Stimulated activated CD8-positive, alpha-beta memory T cell treated with anti-CD3 and anti-CD28 coated beads, Interleukin-15, amount 100 ng/mL, for 4 hours (primary cell): ENCODE measurements around the gene MFSD12.

ENCODE experiments used
- DNase-seq, 2 donors: peaks; one replicate each; pipeline ENCODE4 v3.0.0-alpha.2; 2020; ENCODE audit warnings: low read depth in 2 of 2

The MFSD12 gene

GRCh38 chr19:3555653-3556422, 1.5 kb downstream of the MFSD12 start:
- no peak for DNase-seq

DNA sequence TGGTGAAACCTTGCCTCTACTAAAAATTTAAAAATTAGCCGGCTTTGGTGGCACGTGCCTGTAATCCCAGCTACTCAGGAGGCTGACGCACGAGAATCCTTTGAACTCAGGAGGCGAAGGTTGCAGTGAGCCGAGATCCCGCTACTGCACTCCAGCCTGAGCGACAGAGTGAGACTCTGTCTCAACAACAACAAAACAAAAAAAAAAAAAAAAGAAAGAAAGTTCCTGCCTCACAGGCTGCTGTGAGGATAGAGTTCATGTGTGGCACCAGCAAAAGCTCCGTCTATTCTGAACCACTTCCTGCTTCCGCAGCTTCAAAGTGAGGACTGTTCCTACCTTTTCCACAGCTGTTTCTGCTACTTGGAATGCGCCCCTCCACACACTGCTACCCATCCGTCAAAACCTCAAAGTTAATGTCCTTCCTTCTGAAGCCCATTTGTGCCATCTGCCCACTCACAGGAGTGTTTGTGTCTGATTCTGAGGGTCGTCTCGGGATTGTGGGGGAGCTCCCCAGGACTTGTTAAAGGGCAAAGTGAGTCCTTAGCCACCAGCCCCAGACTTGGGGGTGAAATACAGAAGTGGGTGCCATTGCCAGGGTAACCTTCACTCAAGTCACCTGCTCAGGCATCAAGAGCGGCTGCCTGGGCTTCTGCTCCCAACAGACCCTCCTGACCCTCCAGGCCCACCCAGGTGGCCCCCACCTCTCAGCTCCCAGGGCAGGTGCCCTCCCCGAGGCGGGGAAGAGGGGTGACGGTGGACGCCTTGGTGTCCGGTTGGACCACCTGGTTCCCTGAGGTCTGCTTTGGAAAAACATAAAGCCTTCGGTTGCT, 2.9 kb downstream of the MFSD12 start:
- no peak for DNase-seq

DNA sequence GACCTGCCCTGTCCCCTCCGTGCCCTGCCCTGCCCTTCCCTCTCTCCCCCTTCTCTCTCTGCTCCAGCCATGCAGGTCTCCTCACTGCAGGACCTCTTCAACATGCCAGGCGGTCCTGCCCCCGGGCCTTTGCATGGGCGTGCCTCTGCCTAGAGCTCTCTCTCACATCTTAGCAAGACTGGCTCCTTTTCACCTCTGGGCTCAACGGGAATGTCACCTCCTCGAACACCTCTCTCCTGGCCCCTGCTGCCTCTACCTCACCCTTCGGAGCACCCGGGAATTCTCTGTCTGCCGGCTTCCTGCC, 5.6 kb downstream of the MFSD12 start:
- DNase-seq, result no peak

DNA sequence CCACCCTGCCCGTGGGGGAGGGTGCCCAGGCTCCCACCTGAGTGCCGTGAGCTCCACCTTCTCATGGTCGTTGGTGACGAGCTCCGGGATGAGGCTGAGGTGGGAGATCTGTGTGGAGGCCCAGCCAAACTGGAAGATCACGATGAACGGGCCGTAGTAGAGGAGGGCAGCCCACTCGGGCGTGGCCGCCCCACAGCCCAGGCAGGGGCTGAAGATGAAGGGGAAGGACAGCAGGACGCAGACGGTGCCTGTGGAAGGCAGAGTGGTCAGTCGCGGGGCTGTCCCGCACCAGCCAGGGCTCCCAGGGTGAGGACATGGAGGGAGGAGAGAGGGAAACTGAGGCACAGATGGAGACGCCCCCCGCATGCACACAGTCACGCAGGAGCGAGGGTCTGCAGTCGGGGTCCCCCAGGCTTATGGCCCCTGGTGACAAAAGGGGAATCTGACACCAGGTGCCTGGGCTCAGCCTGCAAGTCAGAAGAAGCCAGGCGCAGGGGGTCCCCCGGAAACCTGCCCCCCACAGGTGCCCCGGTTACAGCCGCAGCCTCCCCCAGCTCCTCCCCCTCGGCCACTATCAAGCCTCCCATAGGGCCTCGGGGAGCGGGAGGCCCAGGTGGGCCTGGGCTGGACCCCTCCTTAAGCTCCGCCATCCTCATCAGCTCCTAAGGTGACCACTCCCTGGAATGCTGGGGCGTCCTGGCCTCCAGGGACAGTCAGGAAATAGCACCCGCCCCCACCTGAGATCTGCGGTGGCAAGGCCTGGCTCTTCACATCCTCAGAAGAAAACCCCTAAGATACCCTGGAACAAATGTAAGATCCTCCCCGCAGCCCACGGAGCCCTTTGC, 6.2 kb downstream of the MFSD12 start:
- DNase-seq, result no peak

DNA sequence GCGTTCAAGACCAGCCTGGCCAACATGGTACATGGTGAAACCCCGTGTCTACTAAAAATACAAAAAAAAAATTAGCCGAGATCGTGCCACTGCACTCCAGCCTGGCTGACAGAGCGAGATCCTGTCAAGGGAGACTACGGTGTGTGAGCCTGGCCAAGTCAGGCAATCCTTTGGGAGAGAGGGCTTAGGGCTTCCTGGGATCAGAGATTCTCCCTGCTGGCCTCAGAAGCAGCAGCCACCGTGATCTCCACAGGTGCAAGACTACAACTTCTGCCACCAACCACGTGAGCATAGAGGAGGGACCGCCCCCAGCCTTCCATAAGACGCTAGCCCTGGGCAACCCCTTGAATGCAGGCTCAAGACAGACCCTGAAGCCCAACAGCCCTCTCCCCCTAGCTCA, 7.6 kb downstream of the MFSD12 start:
- DNase-seq, result no peak

- DNase-seq, result no peak
These were observed 8.8 kb downstream of the MFSD12 start for GRCh38 chr19:3548606-3549005.

DNA sequence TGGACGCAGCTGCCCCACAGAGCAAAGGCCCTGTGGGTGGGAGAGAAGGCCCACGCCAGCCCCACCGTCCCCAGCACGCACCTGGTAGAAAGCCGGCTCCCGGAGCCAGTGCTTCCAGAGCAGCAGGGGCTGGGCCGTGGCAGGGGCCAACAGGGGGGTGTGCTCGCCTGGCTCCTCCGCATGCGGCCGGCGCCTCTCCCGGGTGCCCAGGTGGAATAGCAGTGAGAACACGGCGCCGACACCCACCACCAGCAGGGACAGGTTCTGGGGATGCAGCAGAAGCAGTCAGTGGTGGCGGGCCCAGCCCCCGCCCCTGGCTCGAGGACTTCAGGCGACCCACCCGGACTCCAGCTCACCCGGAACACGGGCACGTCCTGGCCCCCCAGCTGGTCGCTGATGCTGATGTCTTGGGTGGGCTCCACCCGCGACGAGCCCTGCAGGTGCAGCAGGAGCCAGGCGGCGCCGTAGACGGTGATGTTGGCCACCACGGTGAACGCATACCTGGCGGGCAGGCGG, 9.6 kb downstream of the MFSD12 start:
- no peak for DNase-seq

DNA sequence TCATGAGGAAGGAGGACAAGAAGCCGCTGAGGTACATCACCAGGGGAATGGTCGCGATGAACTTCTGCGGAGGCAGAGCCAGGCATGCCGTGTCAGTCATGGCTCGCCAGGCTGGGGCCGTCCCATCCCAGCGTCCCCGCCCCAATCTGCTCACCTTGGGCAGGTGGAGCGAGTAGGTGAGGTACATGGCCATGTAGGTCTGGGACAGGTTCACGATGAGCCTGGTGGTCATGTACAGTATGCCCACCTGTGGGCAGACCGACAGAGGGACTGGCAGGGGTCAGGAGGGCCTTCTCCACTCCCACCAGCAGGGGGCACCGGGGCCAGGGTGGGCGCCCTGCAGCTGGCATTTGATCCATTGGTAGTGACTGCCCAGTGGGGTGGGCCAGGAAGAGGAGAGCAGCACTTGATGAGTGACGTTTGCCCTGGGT, 10.1 kb downstream of the MFSD12 start:
- no peak for DNase-seq

DNA sequence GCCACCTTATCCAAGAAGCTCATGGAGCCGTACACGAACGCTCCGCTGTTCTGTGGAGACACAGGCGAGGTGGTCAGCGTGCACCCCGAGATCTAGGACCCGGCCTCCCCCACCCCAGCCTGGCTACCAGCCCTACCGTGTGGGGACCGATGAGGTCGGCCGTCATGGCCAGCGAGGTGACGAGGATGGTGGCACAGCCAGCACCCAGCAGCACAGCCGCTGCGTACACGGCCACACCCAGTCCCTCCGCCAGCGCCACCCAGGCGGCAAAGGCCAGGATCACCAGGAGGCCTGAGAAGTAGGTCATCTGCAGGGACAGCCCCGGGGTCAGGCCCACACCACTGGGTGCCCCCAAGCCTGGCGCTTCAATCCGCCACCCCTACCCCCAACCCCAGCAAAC, 11.3 kb downstream of the MFSD12 start:
- DNase-seq, result no peak

- no peak for DNase-seq
These were observed 11.7 kb downstream of the MFSD12 start for GRCh38 chr19:3545669-3546034.

DNA sequence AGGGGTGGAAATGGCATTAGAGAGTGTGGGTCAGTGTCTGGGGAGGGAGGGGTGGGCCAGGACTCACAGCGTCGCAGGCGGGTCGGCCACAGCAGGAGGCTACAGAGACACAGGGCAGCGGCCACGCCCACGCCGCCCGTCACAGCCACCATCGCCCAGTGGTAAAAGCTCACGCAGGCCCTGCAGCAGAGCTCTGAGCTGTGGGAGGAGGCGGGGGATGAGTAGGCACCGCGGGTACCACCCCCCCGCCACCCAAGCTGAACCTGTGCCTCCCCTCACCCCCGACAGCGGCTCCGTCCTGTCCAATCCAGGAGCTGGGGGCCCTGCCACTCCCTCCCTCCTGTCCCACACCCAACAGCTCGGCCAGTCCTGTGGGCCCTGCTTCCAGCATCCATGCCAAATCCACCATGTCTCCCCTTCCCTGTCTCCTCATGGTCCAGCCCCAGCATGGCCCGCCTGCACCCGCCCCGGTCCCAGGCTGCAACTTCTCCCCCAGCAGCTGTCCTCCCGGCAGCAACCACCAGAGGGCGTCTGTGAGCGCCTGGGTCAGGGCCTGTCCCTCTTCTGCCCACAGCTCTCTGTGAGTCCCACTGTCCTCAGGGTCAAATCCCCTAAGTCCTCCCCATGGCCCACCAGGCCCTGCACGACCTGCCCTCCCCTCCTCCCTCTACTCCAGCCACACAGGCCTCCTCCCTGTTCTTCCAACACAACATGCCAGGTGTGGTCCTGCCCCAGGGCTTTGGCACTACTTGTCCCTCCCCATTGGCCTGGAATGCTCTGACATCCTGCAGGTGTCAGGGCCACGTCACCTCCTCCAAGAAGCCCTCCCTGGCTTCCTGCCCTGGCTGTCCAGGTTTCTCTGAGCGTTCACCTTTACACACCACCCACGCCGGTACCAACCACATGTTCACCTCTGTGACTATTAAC, 12.4 kb downstream of the MFSD12 start:
- DNase-seq, result peak; percentile 32 to 44

- no peak for DNase-seq
These were observed 13.4 kb downstream of the MFSD12 start for GRCh38 chr19:3544058-3544376.

DNA sequence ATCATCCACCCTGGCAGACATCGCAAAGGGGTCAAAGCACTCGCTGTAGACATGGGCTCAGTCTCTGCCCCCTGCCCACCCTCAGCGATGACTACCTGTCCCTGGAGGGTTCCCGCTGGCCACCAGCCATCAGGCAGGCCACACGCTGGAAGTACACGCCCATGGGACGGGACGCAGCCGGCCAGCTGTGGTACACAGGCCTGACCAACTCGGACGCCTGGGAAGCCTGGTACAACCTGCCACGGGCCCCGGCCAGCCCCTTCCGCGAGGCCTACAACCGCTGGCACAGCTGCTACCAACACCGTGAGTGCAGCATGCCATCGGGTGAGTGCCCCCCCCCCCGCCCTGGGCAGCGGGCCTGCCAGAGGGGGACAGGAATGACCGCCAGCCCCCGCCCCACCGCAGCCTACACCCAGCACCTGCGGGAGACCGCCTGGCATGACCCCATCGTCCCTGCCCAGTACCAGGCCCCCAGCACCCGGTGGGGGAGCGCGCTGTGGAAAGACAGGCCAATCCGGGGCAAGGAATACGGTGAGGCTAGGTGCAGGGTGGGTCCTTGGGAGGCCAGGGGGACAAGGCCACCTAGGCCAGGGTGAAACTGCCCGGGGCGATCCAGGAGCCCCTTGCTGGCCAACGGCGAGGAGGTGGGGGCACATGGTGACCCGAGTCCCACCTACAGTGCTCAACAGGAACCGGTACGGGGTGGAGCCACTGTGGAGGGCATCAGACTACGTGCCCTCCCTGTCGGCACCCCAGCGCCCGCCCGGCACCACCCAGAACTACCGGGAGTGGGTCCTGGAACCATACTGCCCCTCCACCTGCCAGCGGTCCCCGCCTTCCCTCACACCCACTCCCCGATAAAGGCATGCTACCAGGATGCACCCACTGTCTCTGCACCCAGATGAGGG, 14.0 kb downstream of the MFSD12 start:
- no peak for DNase-seq

- no peak for DNase-seq
These were observed 17.6 kb downstream of the MFSD12 start for GRCh38 chr19:3539756-3540118.

- DNase-seq, result no peak
These were observed 18.2 kb downstream of the MFSD12 start, which contains the start of gene TEKTIP1 for GRCh38 chr19:3538965-3539755. TEKTIP1 (plus strand) TSS chr19:3539174; CDS start chr19:3539178, 4 bp downstream.

GRCh38 chr19:3538258-3538929, 19.0 kb downstream of the MFSD12 start:
- DNase-seq, result no peak

GRCh38 chr19:3537438-3538240, 19.7 kb downstream of the MFSD12 start:
- DNase-seq, result no peak

GRCh38 chr19:3537101-3537437, 20.3 kb downstream of the MFSD12 start:
- DNase-seq, result no peak
